HepG2 (cell line): ENCODE results near the gene NAMPT. TPM values are rescaled to one million over a fixed set of nuclear protein-coding genes. Genes with fewer than 3 reads are reported as not detected.
A peak's percentile ranks its signal among the peaks of the same experiment; 100 is the strongest.

Experiments
- ASH2L ChIP-seq: fragments of 300-600, 200-600 bp; sonication (generic); IDR thresholded peaks from 2 replicates; pipeline ENCODE4 v1.7.0; 2017; ENCODE audit warnings: low read depth, mild to moderate bottlenecking, moderate library complexity, mixed read lengths, low read length; ENCODE audit not compliant: insufficient read length
- BHLHE40 ChIP-seq: IDR thresholded peaks from 2 replicates; pipeline ENCODE4 v1.6.1; 2011; ENCODE audit warnings: low read length, improper control_type of control experiment
- EEA1 ChIP-seq: sonication (generic); formaldehyde crosslinking; IDR thresholded peaks from 2 replicates; pipeline ENCODE4 v1.5.1; 2020; ENCODE audit warnings: mild to moderate bottlenecking, missing genetic modification reagents, borderline replicate concordance
- GABPB1 ChIP-seq: IDR thresholded peaks from 2 replicates; pipeline ENCODE4 v1.6.1; 2016; ENCODE audit warnings: mild to moderate bottlenecking, missing genetic modification reagents, moderate library complexity, missing compliant biosample characterization
- GATA4 ChIP-seq: sonication (generic); IDR thresholded peaks from 2 replicates; pipeline ENCODE4 v1.6.1; 2016; ENCODE audit warnings: antibody characterized with exemption, low read depth, borderline replicate concordance
- HHEX ChIP-seq: IDR thresholded peaks from 2 replicates; pipeline ENCODE4 v1.6.1; 2016; ENCODE audit warnings: control low read depth
- HNRNPUL1 ChIP-seq: fragments of 200-400 bp; formaldehyde crosslinking; IDR thresholded peaks from 2 replicates; pipeline ENCODE4 v1.6.1; 2017; ENCODE audit warnings: low read depth, mild to moderate bottlenecking, low read length, moderate library complexity
- MAFK ChIP-seq, 2 experiments: IDR thresholded peaks in 1 of 2; conservative IDR thresholded peaks in 1 of 2; 2 replicates each; pipeline ENCODE4 v1.6.1; 2011; ENCODE audit warnings: improper control_type of control experiment in 2 of 2, low read length in 2 of 2
- NCOR1 ChIP-seq: fragments of 200-600 bp; sonication (generic); IDR thresholded peaks from 2 replicates; pipeline ENCODE4 v1.7.0; 2017; ENCODE audit warnings: antibody characterized with exemption, low read length, borderline replicate concordance
- RBM22 ChIP-seq: fragments of 200-400 bp; formaldehyde crosslinking; optimal IDR thresholded peaks from 2 replicates; pipeline ENCODE3; 2017; ENCODE audit warnings: mild to moderate bottlenecking, low read length, moderate library complexity
- REXO4 ChIP-seq: sonication (generic); formaldehyde crosslinking; IDR thresholded peaks from 2 replicates; pipeline ENCODE4 v1.8.0; 2022; ENCODE audit warnings: missing genetic modification reagents, mild to moderate bottlenecking, borderline replicate concordance
- RFX3 ChIP-seq: IDR thresholded peaks from 2 replicates; pipeline ENCODE4 v1.6.1; 2016; ENCODE audit warnings: missing biosample characterization, missing genetic modification reagents
- TOE1 ChIP-seq: sonication (generic); formaldehyde crosslinking; IDR thresholded peaks from 2 replicates; pipeline ENCODE4 v1.4.0; 2020; ENCODE audit warnings: mild to moderate bottlenecking, missing genetic modification reagents
- ZNF160 ChIP-seq: sonication (generic); formaldehyde crosslinking; IDR thresholded peaks from 2 replicates; pipeline ENCODE4 v1.8.0; 2022; ENCODE audit warnings: mild to moderate bottlenecking, inconsistent platforms, missing genetic modification reagents
- ZNF207 ChIP-seq: fragments of 450-650 bp; IDR thresholded peaks from 2 replicates; pipeline ENCODE4 v1.6.1; 2016; ENCODE audit warnings: antibody characterized with exemption, borderline replicate concordance
- ZNF263 ChIP-seq: sonication (generic); formaldehyde crosslinking; IDR thresholded peaks from 2 replicates; pipeline ENCODE4 v1.4.0; 2020; ENCODE audit warnings: missing genetic modification reagents
- ZNF264 ChIP-seq: sonication (generic); formaldehyde crosslinking; IDR thresholded peaks from 2 replicates; pipeline ENCODE4 v1.4.0; 2020; ENCODE audit warnings: missing genetic modification reagents
- ZNF552 ChIP-seq: sonication (generic); formaldehyde crosslinking; IDR thresholded peaks from 2 replicates; pipeline ENCODE4 v1.9.0; 2022; ENCODE audit warnings: missing genetic modification reagents, mild to moderate bottlenecking, borderline replicate concordance
- ZNF570 ChIP-seq: sonication (generic); formaldehyde crosslinking; IDR thresholded peaks from 2 replicates; pipeline ENCODE4 v1.4.0; 2020; ENCODE audit warnings: mild to moderate bottlenecking, missing genetic modification reagents, borderline replicate concordance
- ZNF597 ChIP-seq: sonication (generic); formaldehyde crosslinking; IDR thresholded peaks from 2 replicates; pipeline ENCODE4 v1.5.0; 2020; ENCODE audit warnings: missing genetic modification reagents
- polyA plus RNA-seq, 8 experiments: library from polyadenylated mRNA; depleted of rRNA in 3 of 8; stranded (reverse) in 7 of 8; unstranded in 1 of 8; fragments of >200 nt; fragmentation: Illumina TruSeq in 4 of 8; extraction: Trizol in 4 of 8; gene quantifications; 2 replicates each; pipeline versions ENCODE4 v1.2.1 to v1.2.3, GENCODE V29; 2011 to 2016; ENCODE audit warnings: low read depth in 4 of 8, missing spikeins in 1 of 8, mixed read lengths in 1 of 8; ENCODE audit not compliant: insufficient read depth in 1 of 8
- total RNA-seq, 5 experiments: library from RNA; depleted of rRNA; stranded (reverse); fragments of >200 nt; fragmentation: Illumina TruSeq; extraction: Trizol; gene quantifications; 2 replicates each; pipeline ENCODE4 v1.2.3, GENCODE V29; 2016; ENCODE audit warnings: low read depth in 1 of 5
- TF ChIP-seq, protein P1 (sequence below): sonication (generic); formaldehyde crosslinking; IDR thresholded peaks from 2 replicates; pipeline ENCODE4 v1.9.0; 2021; ENCODE audit warnings: missing genetic modification reagents, borderline replicate concordance
- TF ChIP-seq, protein P2 (sequence below): sonication (generic); formaldehyde crosslinking; IDR thresholded peaks from 2 replicates; pipeline ENCODE4 v1.5.1; 2020; ENCODE audit warnings: mild to moderate bottlenecking, missing genetic modification reagents
- TF ChIP-seq, protein P3 (sequence below): conservative IDR thresholded peaks from 2 replicates; pipeline ENCODE4 v1.6.1; 2018; ENCODE audit warnings: missing genetic modification reagents
- TF ChIP-seq, protein P4 (sequence below): IDR thresholded peaks from 2 replicates; pipeline ENCODE4 v1.6.1; 2016; ENCODE audit warnings: missing biosample characterization, missing genetic modification reagents, low read depth

Gene NAMPT
- total and polyA plus RNA-seq, 2 of the 13 experiments (the other 11 are each of a cell fraction or from before 2014, with no cell fraction given), result 15.8 to 67.7 TPM

DNA sequence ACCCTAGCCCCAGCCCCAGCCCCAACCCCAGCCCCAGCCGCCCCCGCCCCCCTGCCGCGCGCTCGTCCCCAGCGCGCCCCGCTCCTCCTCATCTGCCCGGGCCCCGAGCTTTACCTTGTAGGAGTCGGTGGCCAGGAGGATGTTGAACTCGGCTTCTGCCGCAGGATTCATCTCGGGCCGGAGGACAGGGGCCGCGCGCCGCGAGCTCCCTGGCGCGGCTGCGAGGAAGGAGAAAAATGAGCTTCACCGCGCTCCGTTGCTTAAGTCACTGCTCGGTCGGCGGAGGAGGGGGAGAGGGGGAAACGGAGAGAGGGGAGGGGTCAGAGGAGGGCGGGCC, at the start of gene NAMPT (continued):
- TF ChIP-seq, protein P1, sequence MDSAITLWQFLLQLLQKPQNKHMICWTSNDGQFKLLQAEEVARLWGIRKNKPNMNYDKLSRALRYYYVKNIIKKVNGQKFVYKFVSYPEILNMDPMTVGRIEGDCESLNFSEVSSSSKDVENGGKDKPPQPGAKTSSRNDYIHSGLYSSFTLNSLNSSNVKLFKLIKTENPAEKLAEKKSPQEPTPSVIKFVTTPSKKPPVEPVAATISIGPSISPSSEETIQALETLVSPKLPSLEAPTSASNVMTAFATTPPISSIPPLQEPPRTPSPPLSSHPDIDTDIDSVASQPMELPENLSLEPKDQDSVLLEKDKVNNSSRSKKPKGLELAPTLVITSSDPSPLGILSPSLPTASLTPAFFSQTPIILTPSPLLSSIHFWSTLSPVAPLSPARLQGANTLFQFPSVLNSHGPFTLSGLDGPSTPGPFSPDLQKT (CRISPR knock-in tag), result no peak
- TF ChIP-seq, protein P2, sequence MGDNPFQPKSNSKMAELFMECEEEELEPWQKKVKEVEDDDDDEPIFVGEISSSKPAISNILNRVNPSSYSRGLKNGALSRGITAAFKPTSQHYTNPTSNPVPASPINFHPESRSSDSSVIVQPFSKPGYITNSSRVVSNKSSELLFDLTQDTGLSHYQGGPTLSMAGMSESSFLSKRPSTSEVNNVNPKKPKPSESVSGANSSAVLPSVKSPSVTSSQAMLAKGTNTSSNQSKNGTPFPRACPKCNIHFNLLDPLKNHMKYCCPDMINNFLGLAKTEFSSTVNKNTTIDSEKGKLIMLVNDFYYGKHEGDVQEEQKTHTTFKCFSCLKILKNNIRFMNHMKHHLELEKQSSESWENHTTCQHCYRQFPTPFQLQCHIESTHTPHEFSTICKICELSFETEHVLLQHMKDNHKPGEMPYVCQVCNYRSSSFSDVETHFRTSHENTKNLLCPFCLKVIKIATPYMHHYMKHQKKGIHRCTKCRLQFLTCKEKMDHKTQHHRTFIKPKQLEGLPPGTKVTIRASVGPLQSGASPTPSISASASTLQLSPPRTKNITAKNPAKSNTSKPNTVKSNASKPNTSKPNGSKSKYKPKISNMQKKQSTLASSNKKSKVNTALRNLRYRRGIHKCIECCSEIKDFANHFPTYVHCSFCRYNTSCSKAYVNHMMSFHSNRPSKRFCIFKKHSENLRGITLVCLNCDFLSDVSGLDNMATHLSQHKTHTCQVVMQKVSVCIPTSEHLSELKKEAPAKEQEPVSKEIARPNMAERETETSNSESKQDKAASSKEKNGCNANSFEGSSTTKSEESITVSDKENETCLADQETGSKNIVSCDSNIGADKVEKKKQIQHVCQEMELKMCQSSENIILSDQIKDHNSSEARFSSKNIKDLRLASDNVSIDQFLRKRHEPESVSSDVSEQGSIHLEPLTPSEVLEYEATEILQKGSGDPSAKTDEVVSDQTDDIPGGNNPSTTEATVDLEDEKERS (CRISPR knock-in tag), result no peak
- TF ChIP-seq ZNF570 (CRISPR knock-in tag) (no peak), HNRNPUL1 (no peak), BHLHE40 (no peak), REXO4 (no peak), ZNF264 (CRISPR knock-in tag) (no peak), ASH2L (peak; percentile 51), HHEX (no peak), RBM22 (no peak), GATA4 (peak; percentile 42; the same call in 1 of the 2 replicates), ZNF597 (CRISPR knock-in tag) (no peak), RFX3 (CRISPR knock-in tag) (no peak), ZNF263 (no peak), ZNF160 (peak; percentile 12; the same call in 1 of the 2 replicates), MAFK (conservative IDR thresholded peaks at IDR 0.05 in 1 of 2, IDR thresholded peaks at IDR 0.05 in 1 of 2; ENCODE audit: low read length in 2 of 2) (no peak), TOE1 (CRISPR knock-in tag) (no peak), GABPB1 (CRISPR knock-in tag) (no peak), NCOR1 (no peak), EEA1 (no peak), ZNF207 (no peak), ZNF552 (CRISPR knock-in tag) (no peak)
- TF ChIP-seq, protein P3, sequence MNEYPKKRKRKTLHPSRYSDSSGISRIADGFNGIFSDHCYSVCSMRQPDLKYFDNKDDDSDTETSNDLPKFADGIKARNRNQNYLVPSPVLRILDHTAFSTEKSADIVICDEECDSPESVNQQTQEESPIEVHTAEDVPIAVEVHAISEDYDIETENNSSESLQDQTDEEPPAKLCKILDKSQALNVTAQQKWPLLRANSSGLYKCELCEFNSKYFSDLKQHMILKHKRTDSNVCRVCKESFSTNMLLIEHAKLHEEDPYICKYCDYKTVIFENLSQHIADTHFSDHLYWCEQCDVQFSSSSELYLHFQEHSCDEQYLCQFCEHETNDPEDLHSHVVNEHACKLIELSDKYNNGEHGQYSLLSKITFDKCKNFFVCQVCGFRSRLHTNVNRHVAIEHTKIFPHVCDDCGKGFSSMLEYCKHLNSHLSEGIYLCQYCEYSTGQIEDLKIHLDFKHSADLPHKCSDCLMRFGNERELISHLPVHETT (CRISPR knock-in tag), result no peak
- TF ChIP-seq, protein P4, sequence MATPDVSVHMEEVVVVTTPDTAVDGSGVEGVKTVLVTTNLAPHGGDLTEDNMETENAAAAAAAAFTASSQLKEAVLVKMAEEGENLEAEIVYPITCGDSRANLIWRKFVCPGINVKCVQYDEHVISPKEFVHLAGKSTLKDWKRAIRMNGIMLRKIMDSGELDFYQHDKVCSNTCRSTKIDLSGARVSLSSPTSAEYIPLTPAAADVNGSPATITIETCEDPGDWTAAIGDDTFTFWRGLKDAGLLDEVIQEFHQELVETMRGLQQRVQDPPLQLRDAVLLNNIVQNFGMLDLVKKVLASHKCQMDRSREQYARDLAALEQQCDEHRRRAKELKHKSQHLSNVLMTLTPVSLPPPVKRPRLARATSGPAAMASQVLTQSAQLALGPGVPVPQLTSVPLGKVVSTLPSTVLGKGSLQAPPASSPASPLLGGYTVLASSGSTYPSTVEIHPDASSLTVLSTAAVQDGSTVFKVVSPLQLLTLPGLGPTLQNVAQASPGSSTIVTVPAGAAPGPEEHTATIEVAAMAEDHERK (CRISPR knock-in tag), result 0 out of 2 replicates have a peak, but pooled peaks have one; percentile 12
